Activated CD8-positive, alpha-beta memory T cell treated with anti-CD3 and anti-CD28 coated beads for 4 hours (primary cell): Measurements from ENCODE around the gene NAGPA.

Source experiments
- DNase-seq, 2 donors: peaks; one replicate each; pipeline ENCODE4 v3.0.0-alpha.2; 2020; ENCODE audit warnings: low read depth in 2 of 2

Gene NAGPA

DNA sequence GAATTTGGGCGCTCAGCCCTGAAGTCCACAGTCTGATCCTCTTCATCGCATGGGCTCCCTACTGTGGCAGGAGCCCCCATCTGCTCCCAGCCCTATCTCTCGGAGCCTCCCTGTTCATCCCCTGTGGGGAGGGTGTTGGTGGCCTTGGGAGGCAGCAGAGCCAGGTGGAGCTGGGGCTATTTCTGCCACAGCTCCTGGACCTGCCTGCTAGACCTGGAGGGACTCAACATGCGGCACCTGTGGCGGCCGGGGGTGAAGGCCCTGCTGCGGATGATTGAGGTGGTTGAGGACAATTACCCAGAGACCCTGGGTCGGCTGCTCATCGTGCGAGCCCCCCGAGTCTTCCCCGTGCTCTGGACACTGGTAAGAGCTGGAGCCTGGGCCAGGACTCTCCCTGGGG is 30.5 kb downstream of the NAGPA start:
- DNase-seq = no peak

DNA sequence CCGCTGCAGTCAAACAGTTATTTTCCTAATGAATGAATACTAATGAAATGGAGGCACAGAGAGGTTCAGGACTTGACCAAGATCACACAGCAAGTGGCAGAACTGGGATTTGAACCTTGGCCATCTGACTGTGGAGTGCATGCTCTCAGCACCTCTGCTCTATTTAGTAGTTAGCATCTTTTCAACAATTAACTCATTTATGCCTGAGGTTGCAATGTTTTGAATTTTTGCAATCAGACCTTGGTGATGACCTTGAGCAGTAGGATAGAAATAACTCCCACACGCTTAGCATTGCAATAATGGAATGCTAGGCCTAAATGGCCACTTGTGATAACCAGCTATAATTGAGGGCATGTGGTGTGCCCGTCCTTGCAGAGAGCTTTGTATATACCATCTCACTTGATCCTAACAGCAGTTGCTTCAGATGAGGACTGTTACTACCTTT is 31.0 kb downstream of the NAGPA start:
- DNase-seq = no peak

DNA sequence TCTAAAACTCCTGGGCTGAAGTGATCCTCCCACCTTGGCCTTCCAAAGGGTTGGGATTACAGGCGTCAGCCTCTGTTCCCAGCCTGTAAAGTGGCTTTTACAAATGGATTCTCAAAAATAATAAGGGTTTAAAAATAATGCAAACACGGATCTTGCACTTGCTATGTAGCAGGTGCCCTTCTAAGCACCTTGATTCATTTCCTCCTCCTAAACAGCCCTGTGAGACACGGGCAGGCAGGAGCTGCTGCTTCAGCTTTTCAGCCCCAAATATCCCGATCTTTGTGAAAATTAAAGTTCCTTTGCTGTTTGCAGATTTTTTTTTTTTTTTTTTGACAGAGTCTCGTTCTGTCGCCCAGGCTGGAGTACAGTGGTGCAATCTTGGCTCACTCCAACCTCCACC is 31.7 kb downstream of the NAGPA start:
- no peak for DNase-seq

DNA sequence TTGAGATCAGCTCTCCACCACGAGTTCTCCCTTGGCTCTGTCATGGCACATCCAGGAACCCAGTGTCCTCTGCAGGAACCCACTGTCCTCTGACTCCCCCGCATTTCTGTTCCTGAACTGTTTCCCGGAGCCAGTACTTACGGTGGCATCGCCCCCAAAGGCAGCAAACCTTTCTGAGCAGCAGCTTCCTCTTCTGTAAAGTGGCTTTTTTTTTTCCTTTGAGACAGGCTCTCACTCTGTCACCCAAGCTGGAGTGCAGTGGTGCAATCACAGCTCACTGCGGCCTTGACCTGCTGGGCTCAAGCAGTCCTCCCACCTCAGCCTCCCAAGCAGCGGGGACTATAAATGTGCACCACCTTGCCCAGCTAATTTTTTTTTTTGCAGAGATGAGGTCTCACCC is 32.2 kb downstream of the NAGPA start:
- no peak for DNase-seq

DNA sequence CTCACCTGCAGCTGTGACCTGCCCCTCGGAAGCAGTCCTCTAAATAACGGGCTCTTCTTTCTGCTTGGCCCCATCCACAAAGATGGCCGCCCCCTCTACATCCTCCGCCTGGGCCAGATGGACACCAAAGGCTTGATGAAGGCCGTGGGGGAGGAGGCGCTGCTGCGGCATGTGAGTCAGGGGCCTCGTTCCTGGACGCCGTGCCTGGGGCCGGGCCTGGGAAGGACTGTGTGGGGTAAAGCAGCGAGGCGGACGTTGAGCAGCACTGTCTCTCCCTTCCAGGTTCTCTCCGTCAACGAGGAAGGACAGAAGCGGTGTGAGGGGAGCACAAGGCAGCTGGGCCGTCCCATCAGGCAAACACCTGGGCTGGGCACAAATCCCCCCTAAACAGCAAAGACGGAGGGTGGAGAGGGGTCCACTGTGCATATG is 33.1 kb downstream of the NAGPA start:
- no peak for DNase-seq

DNA sequence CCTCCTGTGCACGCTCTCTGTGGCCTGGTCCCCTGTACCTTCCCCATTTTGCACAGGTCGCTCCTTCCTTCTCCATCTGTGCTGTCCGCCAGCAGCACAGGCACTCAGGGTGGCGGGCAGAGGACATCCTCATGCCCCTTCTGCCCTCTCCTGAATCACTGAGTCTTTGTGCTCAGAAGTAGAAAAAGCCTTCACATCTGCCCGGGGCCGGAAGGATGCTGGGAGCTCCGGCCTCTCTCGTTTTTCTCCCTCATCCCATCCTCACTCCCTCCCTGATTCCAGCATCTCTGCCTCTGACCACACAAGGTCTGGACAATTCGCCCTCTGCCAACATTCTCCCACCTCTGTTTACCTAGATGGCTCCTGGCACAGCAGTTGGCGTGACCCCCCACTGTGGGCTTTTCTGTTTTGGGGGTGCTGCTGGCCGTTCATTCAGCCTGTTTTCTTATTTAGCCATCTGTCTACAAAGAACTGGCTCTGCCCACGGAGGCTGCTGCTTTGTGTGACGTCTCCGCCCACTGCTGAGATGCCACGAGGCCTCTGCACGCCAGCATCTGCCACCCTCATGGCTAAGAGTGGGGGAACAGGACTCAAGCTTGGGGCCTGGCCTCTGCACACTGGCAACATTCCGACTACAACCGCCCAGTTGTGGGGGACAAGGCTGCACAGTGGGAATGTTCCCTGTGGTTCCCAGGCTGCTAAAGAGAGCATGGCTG is 38.9 kb downstream of the NAGPA start:
- DNase-seq = no peak

DNA sequence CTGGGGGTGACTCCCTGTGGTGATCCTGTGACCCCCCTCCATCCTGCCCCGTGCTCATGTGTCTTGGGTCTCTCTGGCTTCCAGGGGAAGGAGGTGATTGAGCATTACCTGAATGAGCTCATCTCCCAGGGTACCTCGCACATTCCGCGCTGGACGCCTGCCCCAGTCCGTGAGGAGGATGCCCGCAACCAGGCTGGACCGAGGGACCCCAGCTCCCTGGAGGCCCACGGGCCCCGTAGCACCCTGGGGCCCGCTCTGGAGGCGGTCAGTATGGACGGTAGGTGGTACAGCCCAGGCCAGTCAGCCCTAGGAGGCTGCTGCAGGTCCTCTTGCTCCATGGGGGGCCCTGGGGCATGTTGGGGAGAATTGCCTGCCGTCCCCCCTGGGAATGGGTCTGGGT is 42.0 kb downstream of the NAGPA start:
- no peak for DNase-seq

DNA sequence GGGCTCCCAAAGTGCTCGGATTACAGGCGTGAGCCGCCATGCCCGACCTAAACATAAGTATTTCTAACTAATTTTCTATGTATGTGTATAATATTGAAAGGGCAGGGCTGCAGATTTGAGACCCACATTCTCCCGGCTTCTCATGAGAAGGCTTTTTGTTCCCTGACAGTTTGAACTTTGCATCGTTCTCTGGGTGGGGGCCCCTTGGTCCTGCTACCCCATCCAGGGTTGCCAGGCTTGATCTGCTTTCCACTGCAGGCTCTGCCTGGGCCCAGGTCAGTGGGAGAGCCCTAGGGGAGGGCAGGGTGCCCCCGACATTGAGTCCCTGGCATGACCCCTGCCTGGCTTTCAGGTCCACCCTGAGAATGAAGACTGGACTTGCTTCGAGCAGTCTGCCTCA is 43.3 kb downstream of the NAGPA start:
- no peak for DNase-seq

DNA sequence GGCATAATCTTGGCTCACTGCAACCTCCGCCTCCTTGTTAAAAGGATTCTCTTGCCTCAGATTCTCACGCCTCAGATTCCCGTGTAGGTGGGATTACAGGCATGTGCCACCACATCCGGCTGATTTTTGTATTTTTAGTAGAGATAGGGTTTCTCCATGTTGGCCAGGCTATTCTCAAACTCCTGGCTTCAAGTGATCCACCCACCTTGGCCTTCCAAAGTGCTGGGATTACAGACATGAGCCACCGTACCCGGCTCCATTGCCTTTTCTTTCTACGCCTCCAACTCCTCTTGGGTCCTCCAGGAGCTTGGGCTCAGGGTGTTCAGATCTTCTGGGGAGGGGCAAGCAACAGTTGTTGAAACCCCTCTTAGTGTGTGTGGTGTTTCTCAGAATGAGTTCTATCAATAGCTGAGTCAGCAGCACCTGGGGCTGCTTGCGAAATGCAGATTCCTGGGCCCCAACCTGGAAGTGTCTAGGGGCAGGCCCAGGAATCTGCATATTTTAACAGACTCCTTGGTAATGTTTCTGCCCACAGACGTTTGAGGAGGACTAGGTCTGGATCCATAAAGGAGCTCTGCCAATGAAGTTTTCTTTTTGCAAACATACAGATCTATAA is 44.2 kb downstream of the NAGPA start:
- DNase-seq = no peak

DNA sequence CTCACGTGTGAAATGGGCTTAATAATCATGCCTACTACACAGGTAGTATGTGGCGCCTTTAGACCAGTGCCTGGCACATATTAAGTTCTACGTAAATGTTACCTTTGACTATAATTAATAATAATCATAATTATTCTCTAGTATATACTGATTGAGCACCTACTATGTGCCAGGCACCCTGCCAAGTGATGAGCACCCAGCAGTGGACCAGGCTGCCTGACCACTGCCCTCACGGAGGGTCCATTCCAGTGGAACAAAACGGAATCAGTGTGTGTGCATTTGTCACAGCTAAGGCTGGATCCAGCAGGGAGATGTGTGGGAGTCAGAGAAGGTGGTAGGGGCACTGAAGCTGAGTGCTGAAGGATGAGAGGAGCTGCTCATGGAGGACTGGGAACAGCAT is 45.1 kb downstream of the NAGPA start:
- DNase-seq = no peak

DNA sequence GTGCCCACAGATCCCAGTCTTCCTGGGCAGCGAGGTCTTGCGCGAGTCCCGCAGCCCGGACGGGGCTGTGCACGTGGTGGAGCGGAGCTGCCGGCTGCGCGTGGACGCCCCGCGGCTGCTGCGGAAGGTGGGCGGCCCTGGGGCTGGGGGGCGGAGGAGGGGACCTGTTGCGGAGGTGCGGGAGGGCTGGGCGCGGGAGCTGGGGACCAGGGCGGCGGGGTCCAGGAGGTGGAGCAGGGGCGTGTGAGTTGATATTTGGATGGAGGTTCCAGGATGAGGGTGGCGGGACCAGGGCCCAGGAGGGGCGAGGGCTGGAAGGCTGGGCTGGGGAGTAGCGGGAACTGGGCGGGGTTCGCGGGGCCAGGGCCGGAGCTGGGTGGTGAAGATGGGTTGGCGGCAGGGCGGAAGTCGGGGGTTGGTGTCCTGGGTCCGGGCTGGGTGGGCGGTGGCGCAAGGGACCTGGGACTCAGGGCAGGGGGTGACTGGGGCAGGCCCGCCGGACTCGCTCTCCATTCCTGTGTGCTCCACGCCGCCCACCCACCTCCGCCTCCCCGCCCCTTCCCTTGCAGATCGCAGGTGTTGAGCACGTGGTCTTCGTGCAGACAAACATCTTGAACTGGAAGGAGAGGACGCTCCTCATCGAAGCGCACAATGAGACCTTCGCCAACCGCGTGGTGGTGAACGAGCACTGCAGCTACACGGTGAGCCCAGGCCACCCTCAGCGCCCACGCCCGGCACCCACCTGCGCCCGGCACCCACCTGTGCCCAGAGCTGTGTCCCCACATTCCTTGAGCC is 46.0 kb downstream of the NAGPA start:
- DNase-seq = no peak

DNA sequence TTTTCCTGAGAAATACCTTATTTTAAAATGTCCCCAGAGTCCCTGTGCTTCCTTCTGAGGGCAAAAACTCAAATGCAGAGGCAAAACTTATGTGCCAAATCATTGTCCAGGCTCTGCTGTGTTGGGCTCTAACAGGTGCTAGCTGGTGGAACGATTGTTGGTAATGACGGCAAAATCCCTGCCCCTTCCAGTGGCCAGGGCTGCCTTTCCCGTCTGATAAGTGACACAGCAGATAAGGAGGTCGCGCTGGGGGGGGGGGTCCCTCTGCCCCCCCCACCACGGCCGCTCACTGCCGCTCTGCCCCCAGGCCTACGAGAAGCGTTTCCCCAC is 46.5 kb downstream of the NAGPA start:
- no peak for DNase-seq

DNA sequence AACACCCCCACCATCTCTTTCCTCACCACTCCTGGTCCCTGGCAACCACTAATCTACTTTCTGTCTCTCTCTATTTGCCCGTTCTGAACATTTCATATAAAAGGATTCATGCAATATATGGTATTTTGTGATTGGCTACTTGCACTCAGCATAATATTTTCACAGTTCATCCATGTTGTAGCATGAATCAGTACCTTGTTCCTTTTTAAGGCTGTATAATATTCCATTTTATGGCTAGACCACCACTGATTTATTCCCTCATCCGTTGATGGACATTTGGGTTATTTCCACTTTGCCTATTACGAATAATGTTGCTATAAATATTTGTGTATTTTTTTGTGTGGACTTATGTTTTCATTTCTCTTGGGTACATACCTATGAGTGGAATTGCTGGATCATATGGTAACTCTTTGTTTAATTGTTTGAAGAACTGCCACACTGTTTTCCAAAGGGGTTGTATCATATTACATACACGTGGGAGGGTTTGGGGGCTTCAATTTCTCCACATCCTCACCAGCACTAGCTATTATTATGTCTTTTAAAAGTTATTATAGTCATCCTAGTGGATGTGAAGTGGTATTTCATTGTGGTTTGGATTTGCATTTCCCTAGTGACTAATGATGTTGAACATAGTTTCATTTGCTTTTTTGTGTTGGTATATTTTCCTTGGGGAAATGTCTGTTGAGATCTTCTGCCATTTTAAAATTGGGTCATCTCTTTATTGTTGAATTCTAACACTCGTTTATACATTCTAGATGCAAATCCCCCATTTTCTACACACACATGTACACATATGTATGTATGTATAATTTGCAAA is 49.4 kb downstream of the NAGPA start:
- DNase-seq = no peak

DNA sequence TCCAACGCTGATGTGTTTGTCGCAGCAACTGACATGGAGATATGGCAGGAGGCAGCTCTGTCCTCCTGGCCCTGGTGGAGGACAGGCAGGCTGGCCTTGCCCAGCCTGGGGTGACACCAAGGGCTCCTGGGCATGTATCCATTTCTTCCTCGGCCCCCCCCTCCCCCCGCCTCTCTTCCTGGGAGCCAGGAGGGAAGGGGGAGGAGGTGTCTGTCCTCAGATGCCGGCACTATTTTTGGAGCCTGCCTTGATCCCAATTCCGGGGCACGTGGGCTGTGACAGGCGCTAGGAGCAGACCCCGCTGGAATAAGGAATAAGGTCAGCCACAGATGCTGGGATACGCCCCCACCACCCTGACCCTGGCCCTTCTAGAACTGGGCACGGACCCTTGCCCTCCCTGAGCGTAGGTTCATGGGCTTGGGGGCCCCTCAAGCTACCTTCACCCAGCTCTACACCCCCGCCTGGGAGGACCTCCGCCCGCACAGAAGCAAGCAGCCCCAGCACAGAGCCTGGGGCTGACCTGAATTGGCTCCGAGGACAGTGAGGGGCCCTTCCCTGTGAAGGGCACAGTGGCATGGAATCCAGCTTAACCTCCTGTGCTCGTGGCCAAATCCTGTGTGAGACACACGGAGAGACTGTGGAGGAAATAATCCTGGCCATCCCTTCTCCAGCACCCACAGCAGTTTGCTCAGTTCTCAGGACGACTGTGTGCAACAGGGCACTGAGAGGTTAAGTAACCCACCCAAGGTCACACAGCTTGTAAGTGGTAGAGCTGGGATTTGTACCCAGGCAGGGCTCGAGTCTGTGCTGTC is 51.5 kb downstream of the NAGPA start:
- no peak for DNase-seq

DNA sequence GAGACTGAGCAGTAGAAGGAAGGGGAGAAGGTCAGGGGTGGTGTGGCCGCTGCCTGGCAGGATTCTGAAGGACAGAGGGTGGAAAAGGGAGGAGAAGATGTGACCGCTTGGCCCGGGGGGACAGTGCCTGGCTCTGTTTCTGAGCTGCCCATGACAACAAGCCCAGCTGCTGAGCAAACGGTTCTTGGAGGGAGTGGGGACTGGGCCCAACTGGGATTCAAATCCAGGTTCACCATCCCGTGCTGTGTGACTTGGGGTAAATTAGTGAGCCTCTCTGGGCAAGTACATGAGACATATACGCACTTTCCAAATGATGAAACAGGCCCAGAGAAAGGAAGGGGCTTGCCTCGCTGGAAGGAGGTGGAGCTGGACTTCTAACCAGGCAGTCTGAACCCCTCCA is 52.3 kb downstream of the NAGPA start:
- DNase-seq = no peak

DNA sequence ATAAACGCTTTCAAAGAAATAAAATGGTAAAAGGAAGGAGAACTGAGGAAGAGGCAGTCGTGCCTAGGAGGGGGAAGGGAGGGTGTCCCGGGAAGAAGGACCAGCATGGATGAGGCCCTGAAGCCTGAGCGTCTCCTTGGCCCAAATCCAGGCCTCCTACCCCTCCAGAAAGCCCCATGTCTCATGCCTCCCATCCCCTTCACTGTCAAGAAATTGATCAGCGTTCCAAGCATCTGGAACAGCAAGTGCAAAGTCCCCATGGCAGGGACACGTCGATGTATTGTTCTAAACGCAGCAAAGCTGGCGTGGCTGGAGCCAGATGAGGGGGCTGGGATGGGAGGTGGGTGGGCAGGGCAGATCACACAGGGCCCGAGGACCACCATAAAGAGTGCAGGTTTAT is 53.0 kb downstream of the NAGPA start:
- no peak for DNase-seq

DNA sequence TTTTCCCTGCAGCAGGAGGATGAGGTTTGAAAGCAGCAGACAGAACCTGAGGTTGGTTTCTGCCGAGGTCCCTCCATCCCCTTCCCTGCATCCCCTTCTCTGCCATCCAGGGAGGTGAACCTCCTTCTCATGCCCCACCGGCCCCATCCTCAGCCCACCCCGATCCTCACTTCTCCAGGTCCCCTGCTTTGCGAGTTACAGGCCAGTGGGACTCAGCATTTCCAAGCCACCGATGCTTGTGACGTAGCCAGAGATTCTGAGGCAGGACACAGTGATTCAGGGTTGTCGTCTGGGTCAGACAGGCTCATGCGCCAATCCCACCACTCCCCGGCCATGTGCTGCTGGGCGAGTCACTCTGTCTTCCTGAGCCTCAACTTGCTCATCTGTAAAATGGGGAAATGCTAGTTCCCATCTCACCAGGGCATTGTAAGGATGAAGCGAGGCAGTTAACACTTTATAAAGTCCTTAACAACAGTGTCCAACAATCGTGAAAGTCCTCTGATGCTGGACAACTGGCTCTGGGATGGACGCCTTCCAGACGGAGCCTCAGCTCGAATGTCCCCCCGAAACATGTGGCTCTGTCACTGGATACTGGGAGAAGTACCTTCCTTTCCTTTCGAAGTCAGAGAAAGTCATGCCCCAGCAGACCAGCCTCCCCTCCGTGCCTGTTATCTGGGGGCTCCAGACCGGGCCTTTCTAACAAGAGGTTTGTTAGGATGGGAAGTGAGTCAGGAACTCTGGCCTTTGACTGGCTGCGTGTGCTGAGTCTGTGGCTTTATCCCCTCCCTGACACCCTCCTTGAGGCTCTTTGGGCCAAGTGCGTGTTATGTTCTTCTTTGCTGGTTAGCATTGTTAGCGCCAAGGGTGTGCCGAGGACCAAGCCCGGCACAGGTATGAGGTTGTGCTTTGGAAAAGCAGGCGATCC is 53.7 kb downstream of the NAGPA start:
- DNase-seq = no peak

DNA sequence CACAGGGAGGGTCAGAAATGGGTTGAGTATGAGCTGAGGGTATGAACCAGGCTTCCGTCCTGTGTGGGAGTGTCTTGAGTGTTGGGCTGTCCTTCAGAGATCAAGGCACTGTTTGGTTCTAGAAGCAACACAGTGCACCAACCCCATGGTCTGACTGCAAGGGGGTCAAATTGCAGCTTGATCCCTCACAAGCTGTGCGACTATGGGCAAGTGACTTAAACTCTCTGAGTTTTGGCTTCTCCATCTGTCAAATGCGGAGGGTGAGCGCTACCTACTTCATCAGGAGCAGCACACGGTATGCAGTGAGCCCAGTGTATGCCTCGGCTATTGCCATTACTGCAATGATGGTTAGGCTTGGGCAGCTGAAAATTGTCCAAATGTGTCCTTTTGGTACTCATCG is 54.6 kb downstream of the NAGPA start:
- no peak for DNase-seq

DNA sequence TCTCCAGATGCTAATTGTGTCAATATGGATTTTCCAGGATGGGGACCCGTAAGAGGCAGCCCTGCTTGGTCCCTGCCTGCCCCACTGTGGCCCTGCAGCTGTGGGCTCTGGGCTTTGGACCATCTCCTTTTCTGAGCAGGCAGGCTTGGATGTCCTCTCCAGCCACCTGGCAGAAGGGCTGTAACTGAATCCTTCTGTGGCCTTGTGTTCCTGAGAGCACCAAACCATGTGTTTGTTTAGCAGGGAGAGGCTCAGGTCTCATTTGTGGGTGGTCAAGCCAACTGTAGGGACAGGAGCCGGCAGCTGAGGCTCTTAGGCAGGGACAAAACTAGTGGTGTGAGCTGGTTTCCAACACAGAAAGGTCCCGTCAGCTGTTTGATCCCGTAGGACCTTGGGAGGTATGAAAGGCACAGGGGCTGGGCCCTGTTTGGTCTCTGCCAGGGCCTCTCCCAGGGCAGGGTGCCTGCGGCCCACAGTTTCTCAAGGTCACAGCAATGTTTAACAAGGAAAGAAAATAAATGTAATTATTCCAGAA is 57.1 kb downstream of the NAGPA start:
- DNase-seq = no peak

DNA sequence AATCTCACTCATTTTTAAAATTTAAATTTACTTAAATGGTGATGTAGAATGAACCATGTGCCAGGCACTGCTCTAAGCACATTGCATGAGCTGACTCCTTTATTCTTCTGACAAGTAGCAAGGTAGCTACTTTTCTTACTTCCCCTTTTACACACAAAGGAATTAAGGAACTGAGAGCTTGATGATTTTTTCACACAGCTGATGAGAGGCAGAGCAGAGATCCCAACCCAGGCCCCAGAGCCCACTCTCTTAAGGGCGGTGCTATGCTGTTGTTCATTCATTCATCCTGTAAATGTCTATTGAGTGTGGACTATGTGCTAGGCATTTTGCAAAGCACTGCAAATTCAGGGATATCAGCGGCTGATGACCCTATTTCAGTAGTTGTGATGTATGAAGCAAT is 57.7 kb downstream of the NAGPA start:
- no peak for DNase-seq
